ENCODE measurements around the gene CCDC12. TPM values are rescaled to one million over a fixed set of nuclear protein-coding genes. Genes with fewer than 3 reads are reported as not detected.

The CCDC12 gene
- total RNA-seq, 4 donors from 2014 or later: 64.6 to 101 (median 82.5) TPM

DNA sequence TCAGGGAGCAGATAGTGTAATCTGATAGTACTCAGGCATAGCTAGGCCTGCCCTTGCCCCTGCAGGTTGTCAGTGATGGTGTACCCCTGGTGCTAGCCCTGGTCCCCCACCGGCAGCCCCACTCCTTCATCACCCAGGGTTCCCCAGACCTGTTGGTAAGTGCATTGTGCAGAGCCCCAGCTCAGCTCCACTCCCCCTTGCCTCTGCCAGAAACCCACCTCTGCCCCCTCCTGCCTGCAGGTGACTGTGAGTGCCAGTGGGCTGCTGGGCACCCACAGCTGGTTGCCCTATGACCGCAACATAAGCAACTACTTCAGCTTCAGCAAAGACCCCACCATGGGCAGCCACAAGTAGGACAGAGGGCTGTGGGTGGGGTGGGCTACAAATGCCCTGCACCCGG, 30.5 kb upstream of the CCDC12 start:
- DNase-seq (ENCODE audit: low spot score in 2 of 2): peak in 1 of 2 donors; percentile 82
- intact Hi-C loops (cut with DNase I; ENCODE audit: low total_unique reads): no loop called here
- WGBS, 2 donors: 78 to 81% methylated on average over 3 of the region's 3 CpGs
- no peak overlapping the region for H3K4me3 ChIP-seq (ENCODE audit: low read depth, poor library complexity, severe bottlenecking)
- TF ChIP-seq POLR2A (IDR thresholded peaks at IDR 0.05): no peak
- TF ChIP-seq, protein P1, sequence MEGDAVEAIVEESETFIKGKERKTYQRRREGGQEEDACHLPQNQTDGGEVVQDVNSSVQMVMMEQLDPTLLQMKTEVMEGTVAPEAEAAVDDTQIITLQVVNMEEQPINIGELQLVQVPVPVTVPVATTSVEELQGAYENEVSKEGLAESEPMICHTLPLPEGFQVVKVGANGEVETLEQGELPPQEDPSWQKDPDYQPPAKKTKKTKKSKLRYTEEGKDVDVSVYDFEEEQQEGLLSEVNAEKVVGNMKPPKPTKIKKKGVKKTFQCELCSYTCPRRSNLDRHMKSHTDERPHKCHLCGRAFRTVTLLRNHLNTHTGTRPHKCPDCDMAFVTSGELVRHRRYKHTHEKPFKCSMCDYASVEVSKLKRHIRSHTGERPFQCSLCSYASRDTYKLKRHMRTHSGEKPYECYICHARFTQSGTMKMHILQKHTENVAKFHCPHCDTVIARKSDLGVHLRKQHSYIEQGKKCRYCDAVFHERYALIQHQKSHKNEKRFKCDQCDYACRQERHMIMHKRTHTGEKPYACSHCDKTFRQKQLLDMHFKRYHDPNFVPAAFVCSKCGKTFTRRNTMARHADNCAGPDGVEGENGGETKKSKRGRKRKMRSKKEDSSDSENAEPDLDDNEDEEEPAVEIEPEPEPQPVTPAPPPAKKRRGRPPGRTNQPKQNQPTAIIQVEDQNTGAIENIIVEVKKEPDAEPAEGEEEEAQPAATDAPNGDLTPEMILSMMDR (IDR thresholded peaks at IDR 0.05): no peak

DNA sequence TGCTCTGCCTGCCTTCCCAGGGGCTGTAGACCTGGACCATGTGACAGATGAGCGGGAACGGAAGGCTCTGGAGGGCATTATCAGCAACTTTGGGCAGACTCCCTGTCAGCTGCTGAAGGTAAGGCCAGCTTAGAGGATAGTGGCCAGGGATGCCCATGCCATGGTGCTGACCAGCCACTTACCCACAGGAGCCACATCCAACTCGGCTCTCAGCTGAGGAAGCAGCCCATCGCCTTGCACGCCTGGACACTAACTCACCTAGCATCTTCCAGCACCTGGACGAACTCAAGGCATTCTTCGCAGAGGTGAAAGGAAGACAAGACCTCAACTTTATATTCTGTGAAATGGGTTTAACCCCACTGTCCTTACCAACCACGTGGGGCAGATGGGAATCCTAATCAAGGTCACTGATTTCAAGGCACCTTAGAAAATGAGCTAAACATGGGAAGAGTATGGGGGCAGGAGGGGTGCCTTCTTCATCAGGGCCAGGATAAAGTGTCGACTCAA, 29.7 kb upstream of the CCDC12 start:
- no peak overlapping the region for H3K4me3 ChIP-seq (ENCODE audit: low read depth, poor library complexity, severe bottlenecking)
- TF ChIP-seq, protein P1 (IDR thresholded peaks at IDR 0.05): no peak
- TF ChIP-seq POLR2A (IDR thresholded peaks at IDR 0.05): no peak
- whole genome bisulfite sequencing, 2 donors: 86% methylated on average over 9 of the region's 9 CpGs
- DNase-seq (ENCODE audit: low spot score in 2 of 2): no peak
- intact Hi-C loops (cut with DNase I; ENCODE audit: low total_unique reads): no loop called here

DNA sequence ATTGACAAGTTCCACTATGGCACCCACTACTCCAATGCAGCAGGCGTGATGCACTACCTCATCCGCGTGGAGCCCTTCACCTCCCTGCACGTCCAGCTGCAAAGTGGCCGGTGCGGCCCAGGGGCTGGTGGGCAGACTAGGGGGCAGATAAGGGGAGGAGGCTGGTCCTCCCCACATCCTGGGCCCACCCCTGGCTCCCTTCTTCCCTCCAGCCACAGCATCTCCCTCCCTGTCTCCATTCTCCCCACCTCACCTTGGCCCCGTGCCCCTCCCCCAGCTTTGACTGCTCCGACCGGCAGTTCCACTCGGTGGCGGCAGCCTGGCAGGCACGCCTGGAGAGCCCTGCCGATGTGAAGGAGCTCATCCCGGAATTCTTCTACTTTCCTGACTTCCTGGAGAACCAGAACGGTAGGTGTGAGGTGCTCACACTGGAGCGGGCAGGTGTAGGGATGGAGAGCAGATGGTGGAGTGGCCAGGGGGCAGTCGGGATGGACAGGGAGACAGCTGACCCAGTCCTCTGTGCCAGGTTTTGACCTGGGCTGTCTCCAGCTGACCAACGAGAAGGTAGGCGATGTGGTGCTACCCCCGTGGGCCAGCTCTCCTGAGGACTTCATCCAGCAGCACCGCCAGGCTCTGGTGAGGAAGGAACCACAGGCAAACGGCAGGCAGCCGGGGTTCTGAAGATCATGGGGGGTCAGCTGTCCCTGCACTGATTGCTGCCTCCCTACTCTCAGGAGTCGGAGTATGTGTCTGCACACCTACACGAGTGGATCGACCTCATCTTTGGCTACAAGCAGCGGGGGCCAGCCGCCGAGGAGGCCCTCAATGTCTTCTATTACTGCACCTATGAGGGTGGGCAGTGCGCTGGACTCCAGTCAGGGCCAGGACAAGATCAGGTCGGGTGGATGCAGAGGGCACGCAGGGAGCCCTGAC, 28.9 kb upstream of the CCDC12 start:
- WGBS, 2 donors: 79% methylated on average over 30 to 31 of the region's 32 CpGs
- H3K4me3 ChIP-seq (ENCODE audit: low read depth, poor library complexity, severe bottlenecking): no peak overlapping the region
- intact Hi-C loops (cut with DNase I; ENCODE audit: low total_unique reads): no loop called here
- DNase-seq (ENCODE audit: low spot score in 2 of 2): peak in 1 of 2 donors; percentile 85
- TF ChIP-seq POLR2A (IDR thresholded peaks at IDR 0.05): no peak
- TF ChIP-seq, protein P1 (IDR thresholded peaks at IDR 0.05): no peak

GRCh38 chr3:47004369-47005211, 28.0 kb upstream of the CCDC12 start:
- WGBS, 2 donors: 89 to 93% methylated on average over 13 to 16 of the region's 17 CpGs
- TF ChIP-seq, protein P1 (IDR thresholded peaks at IDR 0.05): no peak
- TF ChIP-seq POLR2A (IDR thresholded peaks at IDR 0.05): no peak
- intact Hi-C loops (cut with DNase I; ENCODE audit: low total_unique reads): loop anchor here (5.0 kb wide), 1 partner anchor 77 kb away; no protein-coding TSS in a partner anchor
- H3K4me3 ChIP-seq (ENCODE audit: low read depth, poor library complexity, severe bottlenecking): no peak overlapping the region
- peak in 1 of 2 donors; percentile 84 for DNase-seq (ENCODE audit: low spot score in 2 of 2)

DNA sequence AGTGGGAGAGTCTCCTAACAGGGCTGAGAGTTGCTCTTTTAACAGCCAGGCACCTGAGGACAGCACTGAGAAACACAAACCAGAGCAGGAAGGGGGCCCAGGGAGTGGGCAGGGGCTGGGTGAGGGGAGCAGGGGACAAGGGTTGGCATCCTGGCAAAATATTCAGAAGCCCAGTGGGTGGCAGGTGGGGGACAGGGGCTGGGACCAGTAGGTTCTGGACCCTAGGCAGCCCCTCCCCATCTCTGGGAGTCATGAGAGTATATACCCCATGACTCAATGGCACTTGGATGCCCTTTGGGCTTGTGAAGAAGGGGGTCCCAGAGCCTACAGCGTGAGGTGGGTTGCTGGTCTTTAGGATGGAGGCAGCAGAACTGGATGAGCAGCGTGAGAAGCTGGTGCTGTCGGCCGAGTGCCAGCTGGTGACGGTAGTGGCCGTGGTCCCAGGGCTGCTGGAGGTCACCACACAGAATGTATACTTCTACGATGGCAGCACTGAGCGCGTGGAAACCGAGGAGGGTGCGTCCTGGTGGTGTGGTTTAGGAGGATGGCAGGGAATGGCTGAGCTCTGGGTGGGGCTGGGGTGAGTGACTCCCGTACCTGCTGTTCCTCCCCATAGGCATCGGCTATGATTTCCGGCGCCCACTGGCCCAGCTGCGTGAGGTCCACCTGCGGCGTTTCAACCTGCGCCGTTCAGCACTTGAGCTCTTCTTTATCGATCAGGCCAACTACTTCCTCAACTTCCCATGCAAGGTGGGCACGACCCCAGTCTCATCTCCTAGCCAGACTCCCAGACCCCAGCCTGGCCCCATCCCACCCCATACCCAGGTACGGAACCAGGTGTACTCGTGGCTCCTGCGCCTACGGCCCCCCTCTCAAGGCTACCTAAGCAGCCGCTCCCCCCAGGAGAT, 27.2 kb upstream of the CCDC12 start:
- intact Hi-C loops (cut with DNase I; ENCODE audit: low total_unique reads): loop anchor here (5.0 kb wide), 1 partner anchor 76 kb away; no protein-coding TSS in a partner anchor
- TF ChIP-seq POLR2A (IDR thresholded peaks at IDR 0.05): no peak
- TF ChIP-seq, protein P1 (IDR thresholded peaks at IDR 0.05): no peak
- peak in 1 of 2 donors; percentile 86 for DNase-seq (ENCODE audit: low spot score in 2 of 2)
- 94 to 97% methylated on average over 27 of the region's 27 CpGs for WGBS, 2 donors
- H3K4me3 ChIP-seq (ENCODE audit: low read depth, poor library complexity, severe bottlenecking): no peak overlapping the region

Measured in lower leg skin (tissue), 4 donors.